GM19397 (cell line): ENCODE data around the gene INHBB.
"Not testable (repeated sequence)": the region's sequence is repeated elsewhere in the genome, so short reads cannot be mapped to it uniquely, and the experiment has no call there.

Source experiments
- ATAC-seq: cut with Tn5 transposase; IDR thresholded peaks from one replicate; pipeline ENCODE4 v1.9.1; 2021; ENCODE audit warnings: mild to moderate bottlenecking, moderate library complexity; ENCODE audit not compliant: unreplicated experiment

Gene INHBB

GRCh38 chr2:120346026-120346666, at the start of gene INHBB:
Gene INHBB (plus strand): TSS chr2:120346136. CDS start chr2:120346189, 53 bp downstream.
- no peak for ATAC-seq

GRCh38 chr2:120298173-120298835, 47.6 kb upstream of the INHBB start:
- no peak for ATAC-seq

DNA sequence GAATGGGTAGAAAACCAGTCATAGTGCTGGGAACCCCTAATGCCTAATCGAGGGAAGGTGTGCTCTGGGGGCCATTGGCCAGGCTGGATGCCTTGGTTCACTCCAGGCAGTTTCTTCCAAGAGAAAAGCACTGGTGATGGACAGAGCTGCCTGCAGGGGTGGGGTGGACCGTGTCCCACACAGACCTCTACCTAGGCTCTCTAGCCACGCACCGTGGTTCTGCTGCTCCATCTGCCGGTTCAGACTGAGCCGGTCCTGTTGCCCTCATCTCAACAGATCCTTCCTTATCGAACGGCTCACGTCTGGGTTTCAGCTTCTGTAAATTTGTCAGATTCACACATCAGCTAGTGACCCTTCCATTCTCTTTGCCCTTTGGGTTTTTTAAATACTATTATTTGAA, 46.9 kb upstream of the INHBB start:
- no peak for ATAC-seq

DNA sequence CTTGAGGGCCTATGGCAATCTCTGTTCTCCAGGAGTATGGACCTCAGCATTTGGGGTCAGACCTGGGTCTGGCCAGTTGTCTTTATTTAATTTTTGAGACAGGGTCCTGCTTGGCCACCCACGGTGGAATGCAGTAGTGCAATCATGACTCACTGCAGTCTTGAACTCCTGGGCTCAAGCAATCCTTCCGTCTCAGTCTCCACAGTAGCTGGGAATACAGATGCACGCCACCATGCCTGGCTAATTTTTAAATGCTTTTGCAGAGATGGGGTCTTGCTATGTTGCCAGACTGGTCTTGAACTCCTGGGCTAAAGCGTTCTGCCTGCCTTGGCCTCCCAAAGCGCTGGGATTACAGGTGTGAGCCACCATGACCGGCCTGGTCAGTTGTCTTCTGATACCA, 46.4 kb upstream of the INHBB start:
- ATAC-seq, result no peak

DNA sequence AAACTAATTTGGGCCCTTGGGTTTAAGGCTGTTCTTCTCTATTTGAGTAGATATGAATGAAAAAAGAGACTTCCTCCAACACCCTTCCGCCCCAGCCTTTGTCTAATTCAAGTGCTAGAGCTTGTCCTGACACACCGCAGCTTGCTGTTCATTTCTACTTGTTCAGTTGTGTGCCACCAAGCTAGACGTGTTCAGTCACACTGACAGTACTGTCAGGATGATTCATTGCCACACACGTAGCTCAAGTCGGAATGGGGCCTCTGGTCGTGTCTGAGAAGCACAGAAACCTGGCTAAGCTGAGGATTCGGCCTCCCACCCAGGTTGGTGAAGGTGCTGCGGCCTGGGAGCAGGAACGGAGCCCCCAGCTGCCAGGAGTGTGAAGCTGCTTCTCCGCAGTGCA, 45.6 kb upstream of the INHBB start:
- no peak for ATAC-seq

DNA sequence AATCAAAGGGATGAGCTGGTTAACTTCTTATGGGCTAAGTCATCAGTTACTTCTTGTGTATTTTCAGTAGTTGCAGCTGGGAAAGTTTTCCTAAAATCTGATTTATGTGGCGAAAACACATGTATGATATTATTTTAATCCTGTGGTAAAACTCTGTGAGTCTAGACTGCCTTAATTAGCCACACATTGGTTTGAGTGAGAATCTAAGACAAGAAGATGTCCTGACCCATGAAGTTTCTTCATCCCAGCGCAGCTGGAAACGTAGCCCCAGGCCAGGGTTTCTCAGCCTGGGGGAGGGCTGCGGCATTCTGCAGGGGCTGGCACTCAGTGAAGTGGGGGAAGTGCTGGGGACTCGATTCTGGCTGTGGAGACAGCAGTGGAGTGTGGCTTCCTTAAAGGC, 44.7 kb upstream of the INHBB start:
- no peak for ATAC-seq

DNA sequence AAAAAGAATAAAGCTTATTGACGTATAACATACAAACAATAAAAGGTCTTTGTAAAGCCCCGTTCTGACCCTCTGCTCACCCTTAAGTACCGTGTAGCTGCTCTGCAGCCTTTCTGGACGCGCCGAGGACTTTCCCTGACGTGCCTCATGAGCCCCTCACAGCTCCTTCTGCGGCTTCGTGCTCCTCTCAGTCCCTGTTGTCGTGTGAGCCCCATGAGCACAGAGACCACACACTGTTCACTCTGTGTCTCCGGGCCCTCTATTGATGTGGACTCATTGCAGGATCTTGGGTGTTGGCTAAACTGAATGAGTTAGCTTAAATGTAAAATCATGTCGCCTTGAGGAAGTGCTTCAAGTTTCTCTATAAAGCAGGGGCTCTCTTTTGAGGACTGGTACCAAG, 43.6 kb upstream of the INHBB start:
- no peak for ATAC-seq

DNA sequence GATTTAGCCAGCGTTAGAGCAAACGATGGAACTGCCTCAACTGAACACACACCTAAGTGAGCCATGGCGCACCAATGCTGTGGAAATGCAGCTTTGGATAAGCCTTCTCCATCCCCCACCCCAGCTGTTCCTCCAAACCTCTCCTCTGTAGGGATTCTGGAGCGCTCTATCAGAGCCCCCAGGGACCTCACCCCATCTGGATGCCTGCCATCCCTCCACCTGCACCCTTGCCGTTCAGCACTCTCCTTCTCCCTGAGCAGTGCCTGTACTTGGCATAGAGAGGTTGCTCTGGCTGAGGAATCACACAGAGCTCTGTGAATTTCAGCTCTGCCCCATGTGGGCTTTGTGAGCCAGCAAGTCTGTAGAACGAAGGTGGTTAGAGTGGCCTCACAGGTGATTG, 42.8 kb upstream of the INHBB start:
- no peak for ATAC-seq

- no peak for ATAC-seq
Observed at GRCh38 chr2:120305296-120305695, 40.6 kb upstream of the INHBB start.

DNA sequence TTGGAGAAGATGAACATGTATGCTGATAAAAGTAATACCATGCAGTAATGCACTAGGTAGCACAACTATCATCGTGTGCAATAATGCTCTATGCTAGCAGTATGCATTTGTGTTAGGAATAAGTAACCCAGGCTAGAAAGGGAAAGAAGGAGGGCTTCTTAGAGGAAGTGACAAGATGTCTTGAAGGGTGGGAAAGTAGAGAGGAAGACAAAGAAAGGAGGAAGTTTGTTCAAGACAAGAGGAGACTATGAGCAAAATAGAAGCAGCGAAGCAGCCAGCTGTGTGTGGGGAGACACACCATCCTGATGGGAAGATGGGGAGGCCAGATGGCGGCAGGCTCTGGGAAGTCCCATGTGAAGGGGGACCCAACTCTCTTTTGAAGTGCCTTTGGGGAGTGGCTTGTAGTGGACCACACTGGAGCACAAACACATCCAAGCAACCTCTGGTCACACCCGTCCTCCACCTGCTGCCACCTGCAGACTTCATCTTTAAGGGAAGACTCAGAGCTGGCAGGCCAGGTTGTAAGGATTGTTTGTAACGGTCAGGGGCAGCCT, 39.9 kb upstream of the INHBB start:
- no peak for ATAC-seq

GRCh38 chr2:120307482-120307881, 38.5 kb upstream of the INHBB start:
- ATAC-seq, result no peak

DNA sequence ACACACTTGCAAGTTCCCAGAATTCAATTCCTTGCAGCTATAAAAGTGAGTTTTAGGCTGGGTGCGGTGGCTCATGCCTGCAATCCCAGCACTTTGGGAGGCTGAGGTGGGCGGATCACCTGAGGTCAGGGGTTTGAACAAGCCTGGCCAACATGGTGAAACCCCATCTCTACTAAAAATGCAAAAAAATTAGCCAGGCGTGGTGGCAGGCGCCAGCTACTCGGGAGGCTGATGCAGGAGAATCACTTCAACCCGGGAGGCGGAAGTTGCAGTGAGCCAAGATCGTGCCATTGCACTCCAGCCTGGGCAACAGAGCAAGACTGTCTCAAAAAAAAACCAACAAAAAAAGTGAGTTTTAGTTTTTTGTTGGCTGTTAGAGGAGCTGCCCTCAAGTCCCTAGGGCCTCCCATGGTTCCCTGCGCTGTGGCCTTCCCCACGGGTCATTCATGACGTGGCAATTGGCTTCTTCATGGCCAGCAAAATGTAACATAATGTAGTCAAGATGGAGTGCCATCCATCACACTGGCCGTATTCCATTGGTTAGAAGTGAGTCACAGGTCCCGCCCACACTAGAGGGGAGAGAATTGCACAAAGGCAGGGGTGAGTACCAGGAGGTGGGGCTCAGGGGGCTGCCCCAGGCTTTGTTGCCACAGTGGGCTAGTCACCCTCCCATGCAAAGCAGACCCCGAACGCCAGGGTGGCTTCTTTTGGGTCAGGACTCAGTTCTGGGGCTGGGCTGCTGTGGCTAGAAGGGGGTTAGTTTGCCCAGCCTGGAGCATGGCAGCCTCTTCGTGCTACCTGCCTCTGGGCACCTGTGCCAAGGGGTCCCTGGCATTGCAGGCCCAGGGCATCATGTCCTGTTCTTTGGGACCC, 37.7 kb upstream of the INHBB start:
- ATAC-seq, result no peak

DNA sequence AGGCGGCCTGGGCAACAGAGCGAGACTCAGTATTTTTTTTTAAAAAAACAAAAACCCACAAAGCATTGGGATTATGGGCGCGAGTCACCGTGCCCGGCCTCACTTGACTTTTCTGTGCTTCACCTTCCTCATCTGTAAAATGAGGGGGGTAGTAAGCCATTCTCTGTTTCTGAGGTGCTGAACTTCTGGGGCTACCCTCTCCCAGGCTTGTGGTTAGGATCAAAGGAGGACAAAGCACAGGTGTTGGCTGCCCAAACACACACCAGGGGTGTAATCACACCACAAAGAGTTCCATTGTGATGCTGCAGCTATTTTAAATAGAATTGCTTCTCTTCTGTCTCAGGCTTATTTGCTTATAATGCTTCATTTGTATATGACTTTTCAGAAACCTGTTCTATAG, 35.8 kb upstream of the INHBB start:
- peak; percentile 34 for ATAC-seq

DNA sequence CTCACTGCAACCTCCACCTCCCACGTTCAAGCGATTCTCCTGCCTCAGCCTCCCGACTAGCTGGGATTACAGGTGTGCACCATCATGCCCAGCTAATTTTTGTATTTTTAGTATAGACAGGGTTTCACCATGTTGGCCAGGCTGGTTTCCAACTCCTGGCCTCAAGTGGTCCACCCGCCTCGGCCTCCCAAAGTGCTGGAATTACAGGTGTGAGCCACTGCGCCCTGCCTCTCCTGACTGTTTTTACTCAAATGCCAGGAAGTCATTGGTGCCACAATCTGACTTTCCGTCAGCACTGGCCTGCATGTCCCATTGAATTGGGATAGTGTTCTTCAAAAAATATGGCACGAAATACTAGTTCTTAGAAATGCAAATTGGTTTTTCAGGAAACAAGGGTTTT, 35.1 kb upstream of the INHBB start:
- not testable (repeated sequence) for ATAC-seq

DNA sequence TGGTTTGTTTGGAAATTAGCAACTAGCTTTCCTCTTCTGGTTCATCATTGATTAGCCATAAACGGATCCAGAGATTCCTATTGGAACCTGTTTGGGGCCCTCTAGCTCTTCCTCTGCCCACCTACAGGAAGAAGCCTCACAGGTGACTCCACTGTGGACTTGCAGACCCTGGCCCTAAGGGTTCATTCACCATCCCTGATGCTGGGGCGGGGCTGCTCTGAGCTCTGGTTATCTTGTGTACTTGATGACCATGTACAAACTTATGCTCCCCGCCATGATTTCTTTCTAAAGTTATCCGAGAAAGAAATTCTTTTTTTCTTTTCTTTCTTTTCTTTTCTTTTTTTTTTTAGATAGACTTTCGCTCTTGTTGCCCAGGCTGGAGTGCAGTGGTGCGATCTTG, 33.9 kb upstream of the INHBB start:
- ATAC-seq, result no peak

DNA sequence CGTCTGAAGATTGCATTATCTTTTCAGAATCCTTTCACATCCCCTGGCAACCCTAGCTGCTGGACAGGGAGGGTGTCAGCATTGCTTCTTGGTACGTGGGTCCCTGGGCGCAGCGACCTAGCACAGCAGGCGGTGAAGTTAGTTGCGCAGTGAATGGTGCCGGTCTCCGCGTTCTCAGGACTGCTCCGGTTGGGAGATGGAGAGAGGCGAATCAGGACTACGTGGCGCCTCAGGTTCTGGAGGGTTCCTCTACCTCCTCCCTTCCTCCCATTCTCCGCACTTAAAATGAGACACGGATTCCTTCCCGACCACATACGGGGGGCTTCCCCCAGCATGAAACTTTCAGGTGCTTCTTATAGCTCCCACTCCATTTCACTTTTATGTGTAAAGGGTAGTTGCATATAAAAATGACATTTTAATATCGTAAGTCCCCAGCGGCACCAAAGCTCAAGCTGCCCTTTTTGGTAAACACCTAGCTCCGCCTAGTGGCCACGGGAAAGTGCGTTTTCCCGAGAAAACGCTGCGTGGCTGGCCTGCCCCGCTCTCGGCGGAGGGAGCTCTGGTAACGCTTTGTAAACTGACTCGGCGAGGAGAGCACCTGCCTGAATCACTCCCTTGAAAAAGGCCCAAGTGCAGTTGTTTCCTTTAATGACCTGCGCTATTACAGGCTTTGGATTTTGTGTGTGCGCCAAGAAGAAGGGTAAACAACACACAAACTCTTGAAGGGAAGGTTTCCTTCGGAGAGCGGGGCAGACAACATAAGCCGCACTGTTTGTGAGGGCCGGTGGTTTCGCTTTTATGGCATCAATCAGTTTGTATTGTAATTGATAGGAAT, 32.9 kb upstream of the INHBB start:
- ATAC-seq, result peak; percentile 56

DNA sequence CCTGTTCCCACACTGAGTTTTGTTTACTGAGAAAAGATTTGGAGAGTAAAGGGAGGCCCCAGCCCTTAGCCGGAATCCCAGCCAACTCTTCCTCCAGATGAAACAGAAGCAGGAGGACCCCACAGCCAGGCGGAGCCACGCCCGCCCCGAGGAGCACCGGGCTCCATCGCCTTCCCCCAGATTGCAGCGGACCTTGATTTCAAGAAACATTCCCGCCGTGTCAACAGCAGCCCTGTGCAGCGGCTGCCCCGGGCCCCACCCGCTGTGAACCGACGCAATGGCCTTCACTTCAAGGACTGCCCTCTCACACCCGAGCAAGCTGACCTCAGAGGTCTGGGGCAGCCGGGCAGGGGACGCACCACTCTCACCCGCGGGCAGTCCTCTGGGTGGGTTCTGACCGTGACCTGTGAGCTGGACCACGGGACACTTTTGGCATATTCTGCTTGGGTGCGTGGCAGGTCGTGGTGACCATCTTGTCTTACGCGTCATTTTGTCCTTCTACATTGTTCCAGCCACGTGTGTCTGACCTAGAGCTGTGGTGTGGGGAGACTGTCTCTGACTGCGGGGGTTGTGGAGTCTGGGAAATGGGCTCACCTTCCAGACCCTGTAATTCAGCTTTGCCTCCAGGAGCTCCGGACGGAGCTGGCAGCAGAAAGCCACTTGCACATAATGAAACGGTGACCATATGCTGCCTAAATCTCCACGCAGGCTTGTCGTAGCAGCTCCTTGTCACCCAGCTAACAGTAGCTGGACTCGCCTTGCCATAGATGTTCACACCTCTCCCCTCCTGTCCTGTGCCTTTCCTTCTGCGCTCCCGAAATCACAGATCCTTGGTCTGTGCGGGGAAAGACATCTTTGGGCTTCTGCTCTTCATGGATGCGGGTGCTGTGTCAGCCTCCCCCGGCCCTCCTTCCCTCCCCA, 32.0 kb upstream of the INHBB start:
- ATAC-seq, result no peak

GRCh38 chr2:120314690-120315366, 31.1 kb upstream of the INHBB start:
- ATAC-seq, result no peak

- no peak for ATAC-seq
Observed at GRCh38 chr2:120315367-120316033, 30.4 kb upstream of the INHBB start.
